ENCODE measurements around the gene ARHGEF1.

GRCh38 chr19:41928221-41928683, 45.3 kb downstream of the ARHGEF1 start, which contains the start of gene ERFL:
- TF ChIP-seq POLR2A (IDR thresholded peaks at IDR 0.05) (no peak), CTCF (IDR thresholded peaks at IDR 0.05) (no peak), POLR2AphosphoS5 (IDR thresholded peaks at IDR 0.05) (no peak)

Data from prostate gland (tissue), 2 donors.